VCaP (cell line): ENCODE data around the gene NMNAT2.

Experiments used
- H3K27ac ChIP-seq: fragments of 450-650 bp; 2 replicates; pipeline ENCODE4 v1.5.1; 2017
- CTCF ChIP-seq: fragments of 450-650 bp; conservative IDR thresholded peaks from 2 replicates; pipeline ENCODE4 v1.5.1; 2017; ENCODE audit warnings: mild to moderate bottlenecking, moderate library complexity

Gene NMNAT2

GRCh38 chr1:183205196-183205781, 212.9 kb downstream of the NMNAT2 start:
- TF ChIP-seq CTCF: no peak
- no peak overlapping the region for H3K27ac ChIP-seq

- H3K27ac ChIP-seq: no peak overlapping the region
- TF ChIP-seq CTCF: no peak
Observed at GRCh38 chr1:183203094-183203493, 215.1 kb downstream of the NMNAT2 start.

- TF ChIP-seq CTCF: no peak
- H3K27ac ChIP-seq: no peak overlapping the region
Observed at GRCh38 chr1:183200451-183200850, 217.7 kb downstream of the NMNAT2 start.

- no peak for TF ChIP-seq CTCF
- H3K27ac ChIP-seq: no peak overlapping the region
Observed at GRCh38 chr1:183199304-183199703, 218.9 kb downstream of the NMNAT2 start.

- H3K27ac ChIP-seq: no peak overlapping the region
Observed at GRCh38 chr1:183198463-183198862, 219.7 kb downstream of the NMNAT2 start.

More at GRCh38 chr1:183198463-183198862, 219.7 kb downstream of the NMNAT2 start:
- no peak for TF ChIP-seq CTCF
